Stimulated activated memory B cell treated with anti-CD40 and anti-IgM and Interleukin-4, amounts not matched to agents 10 μg/mL and 1 μg/mL and 100 μg/mL, for 72 hours (primary cell): ENCODE results near the gene ST8SIA5.
"Not testable (repeated sequence)": the region's sequence is repeated elsewhere in the genome, so short reads cannot be mapped to it uniquely, and the experiment has no call there.

Experiments
- ATAC-seq: fragments of 150-1000 bp; cut with Tn5 transposase; 2 replicates; pipeline ENCODE4 v1.10.0; 2021
- H3K27ac Mint-ChIP-seq: one replicate; pipeline ENCODE4 v1.8.0; 2022; ENCODE audit warnings: mild to moderate bottlenecking, mixed read lengths
- H3K27me3 Mint-ChIP-seq: one replicate; pipeline ENCODE4 v1.8.0; 2022; ENCODE audit warnings: mixed read lengths
- H3K36me3 Mint-ChIP-seq: one replicate; pipeline ENCODE4 v1.8.0; 2022; ENCODE audit warnings: mixed read lengths
- H3K4me1 Mint-ChIP-seq: one replicate; pipeline ENCODE4 v1.8.0; 2022; ENCODE audit warnings: mixed read lengths
- H3K4me3 Mint-ChIP-seq: one replicate; pipeline ENCODE4 v1.8.0; 2022; ENCODE audit warnings: mild to moderate bottlenecking, moderate library complexity, mixed read lengths
- H3K9me3 Mint-ChIP-seq: one replicate; pipeline ENCODE4 v1.8.0; 2022; ENCODE audit warnings: mixed read lengths

ST8SIA5 gene, protein sequence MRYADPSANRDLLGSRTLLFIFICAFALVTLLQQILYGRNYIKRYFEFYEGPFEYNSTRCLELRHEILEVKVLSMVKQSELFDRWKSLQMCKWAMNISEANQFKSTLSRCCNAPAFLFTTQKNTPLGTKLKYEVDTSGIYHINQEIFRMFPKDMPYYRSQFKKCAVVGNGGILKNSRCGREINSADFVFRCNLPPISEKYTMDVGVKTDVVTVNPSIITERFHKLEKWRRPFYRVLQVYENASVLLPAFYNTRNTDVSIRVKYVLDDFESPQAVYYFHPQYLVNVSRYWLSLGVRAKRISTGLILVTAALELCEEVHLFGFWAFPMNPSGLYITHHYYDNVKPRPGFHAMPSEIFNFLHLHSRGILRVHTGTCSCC

DNA sequence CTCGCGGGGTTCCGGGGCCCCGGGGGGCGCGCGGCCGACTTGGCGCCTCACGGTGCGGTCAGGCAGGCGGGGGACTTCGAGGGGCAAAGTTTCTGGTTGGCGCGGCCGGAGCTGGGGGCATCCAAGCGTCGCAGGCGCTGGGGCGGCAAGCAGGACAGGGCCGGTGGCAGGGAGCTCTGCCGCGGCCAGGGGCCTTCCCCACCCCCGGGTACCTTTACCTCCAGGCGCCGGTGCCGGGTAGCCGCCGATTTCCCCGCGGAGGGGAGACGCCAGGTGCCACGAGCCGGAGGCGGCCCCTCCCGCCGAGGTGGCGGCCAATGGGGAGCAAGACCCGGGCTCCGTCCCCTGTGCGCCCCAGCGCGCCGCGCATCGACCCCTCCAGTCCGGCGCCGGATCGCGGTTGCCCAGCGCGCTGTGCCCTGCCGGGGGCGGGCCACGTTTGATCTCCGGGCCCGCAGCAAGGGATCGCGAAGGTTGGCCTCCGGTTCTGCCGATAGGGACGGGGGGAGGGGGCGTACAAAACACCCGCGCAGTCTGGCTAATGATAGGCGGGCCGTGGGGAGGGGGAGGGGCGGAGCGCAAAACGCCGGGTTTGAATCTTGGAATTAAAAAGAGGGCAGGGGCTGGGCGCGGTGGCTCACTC is at the start of gene ST8SIA5:
TSS of gene ST8SIA5 (minus strand) at position 495 of the 643 bp plus-strand sequence. CDS start 545 bp downstream, outside the sequence.
- peak; percentile 20 for ATAC-seq
- Mint-ChIP-seq H3K4me3 (peak within 1 kb of the TSS; percentile 66), H3K36me3 (no peaks in the 10 kb centered on the region), H3K4me1 (peaks cover 31% of the 10 kb centered on the region), H3K27ac (no peak within 1 kb of the TSS), H3K27me3 (peaks cover 70% of the 10 kb centered on the region), H3K9me3 (no peaks in the 10 kb centered on the region)

GRCh38 chr18:46795945-46796344 is 39.1 kb upstream of the ST8SIA5 start:
- H3K36me3 Mint-ChIP-seq, H3K9me3 Mint-ChIP-seq, H3K4me1 Mint-ChIP-seq, H3K4me3 Mint-ChIP-seq, H3K27me3 Mint-ChIP-seq, H3K27ac Mint-ChIP-seq, ATAC-seq: not testable (repeated sequence)

DNA sequence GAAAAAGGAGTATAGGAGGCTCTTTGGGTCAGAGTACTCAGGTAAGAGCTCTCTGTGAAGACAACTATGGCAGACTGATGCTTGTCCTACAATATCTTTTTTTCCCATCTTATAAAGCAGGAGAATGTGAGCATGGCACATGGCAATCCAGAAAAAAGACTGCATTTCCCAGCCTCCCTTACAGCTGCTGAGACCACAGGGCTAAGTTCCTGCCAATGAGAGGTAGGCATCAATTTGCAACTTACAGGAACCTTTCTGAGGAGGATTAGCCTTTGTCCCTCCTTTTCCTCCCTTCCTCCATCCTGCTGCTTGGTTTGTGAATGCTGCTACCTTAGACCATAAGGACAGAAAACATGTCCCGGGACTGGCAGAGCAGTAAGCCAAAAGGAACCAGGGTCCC is 37.8 kb upstream of the ST8SIA5 start:
- Mint-ChIP-seq H3K4me3 (no peak overlapping the region), H3K27me3 (no peaks in the 10 kb centered on the region), H3K36me3 (peaks cover 10% of the 10 kb centered on the region), H3K9me3 (peaks cover 5% of the 10 kb centered on the region), H3K4me1 (no peaks in the 10 kb centered on the region), H3K27ac (no peak overlapping the region)
- no peak for ATAC-seq

DNA sequence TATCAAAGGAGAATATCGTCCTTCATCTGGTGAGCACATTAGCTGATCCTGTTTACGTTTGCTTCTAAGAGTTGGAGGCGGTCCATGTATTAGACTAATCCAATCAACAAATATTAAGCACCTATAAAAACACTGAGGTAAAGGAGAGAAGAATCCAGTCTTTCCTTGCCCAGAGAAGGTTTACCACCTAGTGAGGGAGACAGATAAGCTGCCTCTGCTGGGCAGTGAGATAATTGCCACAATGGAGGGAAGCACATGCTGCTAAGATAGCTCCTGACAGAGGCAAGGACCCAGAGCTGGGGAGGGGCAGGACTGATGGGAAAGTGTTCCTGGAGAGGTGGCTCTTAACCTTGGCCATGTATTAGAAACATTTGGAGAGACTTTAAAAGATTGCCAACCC is 36.7 kb upstream of the ST8SIA5 start:
- no peak overlapping the region for H3K4me3 Mint-ChIP-seq
- no peaks in the 10 kb centered on the region for H3K4me1 Mint-ChIP-seq
- no peaks in the 10 kb centered on the region for H3K27me3 Mint-ChIP-seq
- no peak overlapping the region for H3K27ac Mint-ChIP-seq
- peaks cover 5% of the 10 kb centered on the region for H3K9me3 Mint-ChIP-seq
- ATAC-seq: no peak
- H3K36me3 Mint-ChIP-seq: peaks cover 10% of the 10 kb centered on the region

DNA sequence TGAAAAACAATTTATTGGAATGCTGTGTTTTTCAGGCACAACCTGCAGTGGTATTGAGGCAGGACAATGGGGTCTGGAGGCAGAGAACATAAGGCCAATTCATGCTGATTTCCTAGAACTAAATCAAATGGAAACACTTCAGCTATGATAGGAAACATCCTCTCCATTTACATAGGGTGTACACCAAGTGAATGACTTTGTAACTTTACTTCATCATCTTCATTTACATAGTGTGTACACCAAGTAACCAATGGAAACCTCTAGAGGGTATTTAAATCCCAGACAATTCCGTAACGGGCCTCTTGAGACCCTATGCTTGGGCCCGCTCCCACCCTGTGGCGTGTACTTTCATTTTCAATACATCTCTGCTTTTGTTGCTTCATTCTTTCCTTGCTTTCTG is 32.2 kb upstream of the ST8SIA5 start:
- no peaks in the 10 kb centered on the region for H3K27me3 Mint-ChIP-seq
- H3K36me3 Mint-ChIP-seq: no peaks in the 10 kb centered on the region
- no peak overlapping the region for H3K4me3 Mint-ChIP-seq

GRCh38 chr18:46787674-46788073 is 30.8 kb upstream of the ST8SIA5 start:
- Mint-ChIP-seq H3K9me3 (peaks cover 13% of the 10 kb centered on the region), H3K4me1 (no peaks in the 10 kb centered on the region), H3K4me3 (no peak overlapping the region), H3K27ac (no peak overlapping the region), H3K27me3 (no peaks in the 10 kb centered on the region), H3K36me3 (no peaks in the 10 kb centered on the region)
- no peak for ATAC-seq

More for the DNA sequence above, 32.2 kb upstream of the ST8SIA5 start:
- peaks cover 13% of the 10 kb centered on the region for H3K9me3 Mint-ChIP-seq
- ATAC-seq: no peak
- no peaks in the 10 kb centered on the region for H3K4me1 Mint-ChIP-seq
- no peak overlapping the region for H3K27ac Mint-ChIP-seq

DNA sequence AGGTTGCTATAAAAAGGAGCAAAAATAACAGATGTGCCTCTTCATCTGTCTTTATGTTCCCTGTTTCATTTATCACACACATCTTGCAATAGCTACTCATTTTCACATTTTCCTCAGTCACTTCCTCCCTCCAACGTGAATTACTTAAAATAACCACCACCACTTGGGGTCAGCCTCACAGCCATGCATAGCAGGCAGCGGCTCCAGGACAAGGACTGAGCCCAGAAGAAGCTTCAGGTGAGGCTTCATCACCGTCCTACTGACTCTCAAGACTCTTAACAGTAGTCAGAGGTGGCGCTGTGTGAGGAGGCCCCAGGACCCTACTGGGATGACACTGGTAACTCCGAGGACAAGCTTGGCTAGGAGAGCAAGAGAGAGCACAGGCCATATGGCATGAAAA is 15.5 kb upstream of the ST8SIA5 start:
- H3K27ac Mint-ChIP-seq: no peak overlapping the region
- ATAC-seq: no peak
- H3K4me3 Mint-ChIP-seq: no peak overlapping the region
- H3K27me3 Mint-ChIP-seq: peaks cover 34% of the 10 kb centered on the region
- H3K9me3 Mint-ChIP-seq: no peaks in the 10 kb centered on the region
- no peaks in the 10 kb centered on the region for H3K4me1 Mint-ChIP-seq
- H3K36me3 Mint-ChIP-seq: no peaks in the 10 kb centered on the region

DNA sequence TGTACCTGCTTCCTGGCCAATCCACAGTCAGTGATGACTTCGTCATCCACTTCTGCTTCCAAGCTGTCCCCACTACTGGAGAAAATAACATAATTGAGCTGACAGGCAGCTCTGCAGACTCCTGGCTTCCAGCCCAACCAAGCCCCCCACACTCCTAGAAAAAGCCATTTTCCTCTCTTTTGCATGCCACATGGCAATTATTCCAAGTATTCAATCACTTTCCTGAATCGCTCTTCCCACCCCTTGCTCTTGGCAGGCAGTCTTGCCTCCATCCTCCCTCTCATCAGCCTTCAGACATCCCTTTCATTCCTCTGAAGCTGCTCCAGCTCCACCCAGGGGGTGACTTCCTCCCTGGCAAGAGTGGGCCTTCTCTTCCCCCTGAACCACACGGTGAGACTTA is 14.3 kb upstream of the ST8SIA5 start:
- ATAC-seq: no peak
- no peaks in the 10 kb centered on the region for H3K36me3 Mint-ChIP-seq
- no peaks in the 10 kb centered on the region for H3K4me1 Mint-ChIP-seq
- H3K27ac Mint-ChIP-seq: no peak overlapping the region
- H3K9me3 Mint-ChIP-seq: no peaks in the 10 kb centered on the region
- no peak overlapping the region for H3K4me3 Mint-ChIP-seq
- H3K27me3 Mint-ChIP-seq: peaks cover 45% of the 10 kb centered on the region

DNA sequence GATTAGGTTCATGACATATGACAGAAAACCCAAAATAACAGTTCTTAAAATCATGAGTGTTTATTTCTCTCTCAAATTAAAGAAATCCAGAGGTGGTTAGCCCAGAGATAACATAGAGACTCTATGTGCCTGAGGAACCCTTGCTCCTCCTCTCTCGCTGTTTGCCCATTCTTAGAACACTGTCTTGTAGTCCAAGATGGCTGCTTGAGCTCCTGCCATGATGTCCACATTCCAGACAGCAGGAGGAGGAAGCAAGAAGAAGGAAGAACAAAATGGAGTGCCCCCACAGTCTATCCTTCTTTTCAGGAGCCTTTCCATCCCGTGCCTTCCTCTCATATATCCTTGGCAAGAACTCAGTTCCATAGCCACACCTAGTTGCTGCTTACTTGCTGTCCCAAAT is 13.9 kb upstream of the ST8SIA5 start:
- peaks cover 45% of the 10 kb centered on the region for H3K27me3 Mint-ChIP-seq
- H3K27ac Mint-ChIP-seq: no peak overlapping the region
- H3K4me3 Mint-ChIP-seq: no peak overlapping the region
- H3K36me3 Mint-ChIP-seq: no peaks in the 10 kb centered on the region
- no peak for ATAC-seq
- no peaks in the 10 kb centered on the region for H3K4me1 Mint-ChIP-seq
- H3K9me3 Mint-ChIP-seq: no peaks in the 10 kb centered on the region

- H3K27me3 Mint-ChIP-seq: peaks cover 60% of the 10 kb centered on the region
- no peaks in the 10 kb centered on the region for H3K36me3 Mint-ChIP-seq
- H3K4me1 Mint-ChIP-seq: no peaks in the 10 kb centered on the region
- H3K27ac Mint-ChIP-seq: no peak overlapping the region
- ATAC-seq: peak; percentile 50
- no peak overlapping the region for H3K4me3 Mint-ChIP-seq
- H3K9me3 Mint-ChIP-seq: no peaks in the 10 kb centered on the region
Measured at GRCh38 chr18:46768166-46768921, 11.5 kb upstream of the ST8SIA5 start.

GRCh38 chr18:46767217-46767616 is 10.4 kb upstream of the ST8SIA5 start:
- Mint-ChIP-seq H3K36me3 (no peaks in the 10 kb centered on the region), H3K9me3 (no peaks in the 10 kb centered on the region), H3K27ac (no peak overlapping the region), H3K4me1 (no peaks in the 10 kb centered on the region), H3K27me3 (peaks cover 71% of the 10 kb centered on the region), H3K4me3 (no peak overlapping the region)
- ATAC-seq: no peak

DNA sequence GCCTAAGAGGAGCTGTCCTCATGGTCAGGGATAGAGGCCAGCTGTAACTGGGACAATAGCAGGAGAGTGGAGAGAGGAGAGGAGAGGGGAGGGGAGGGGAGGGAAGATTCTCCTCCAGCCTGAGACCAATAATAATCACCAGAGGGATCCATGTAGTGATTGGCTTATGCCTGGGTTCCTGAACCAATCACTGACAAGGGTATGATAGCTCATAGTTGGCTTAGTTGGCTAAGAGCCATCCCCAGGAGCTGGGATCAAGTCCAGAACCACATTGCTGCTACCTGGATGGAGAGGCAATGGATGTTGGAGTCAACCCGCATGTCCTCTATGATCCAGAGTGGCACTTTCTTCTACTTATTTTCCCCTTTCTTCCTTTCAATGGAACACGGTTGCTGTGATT is 7.7 kb upstream of the ST8SIA5 start:
- H3K4me3 Mint-ChIP-seq: no peak overlapping the region
- H3K27ac Mint-ChIP-seq: no peak overlapping the region
- H3K27me3 Mint-ChIP-seq: peaks cover 59% of the 10 kb centered on the region
- no peak for ATAC-seq
- H3K4me1 Mint-ChIP-seq: no peaks in the 10 kb centered on the region
- H3K9me3 Mint-ChIP-seq: no peaks in the 10 kb centered on the region
- H3K36me3 Mint-ChIP-seq: no peaks in the 10 kb centered on the region

DNA sequence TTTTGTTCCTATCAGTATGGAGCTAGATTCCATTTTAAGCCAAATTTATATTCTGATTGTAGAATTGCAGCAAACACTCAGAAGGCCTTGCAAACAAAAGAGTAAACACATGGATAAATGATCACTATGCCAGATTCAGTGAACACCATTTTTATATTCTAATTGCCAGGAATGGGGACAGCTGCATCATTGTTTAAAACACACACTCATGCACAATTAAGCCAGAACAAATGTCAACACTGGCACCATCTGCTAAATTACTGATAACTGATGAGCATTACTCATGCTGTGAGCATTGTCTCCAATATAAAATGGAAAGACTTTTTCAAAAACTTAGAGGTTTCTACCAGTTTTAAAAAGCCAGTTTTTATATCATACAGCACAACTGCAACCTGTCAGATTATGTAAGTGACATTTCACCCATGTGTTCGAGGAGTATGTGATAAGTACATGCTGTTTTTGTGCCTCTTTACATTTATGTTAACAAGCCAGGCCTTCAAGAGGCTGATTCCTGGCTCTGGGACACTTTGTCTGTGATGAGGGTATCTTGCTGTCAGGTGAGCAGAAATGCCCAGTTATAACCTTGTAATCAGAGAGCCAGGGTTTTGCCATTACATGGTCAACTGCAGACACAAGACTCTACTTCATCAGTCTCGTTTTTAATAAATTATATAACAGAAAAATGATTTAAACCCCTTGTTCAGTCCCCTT is 4.4 kb upstream of the ST8SIA5 start:
- H3K27me3 Mint-ChIP-seq: peaks cover 56% of the 10 kb centered on the region

DNA sequence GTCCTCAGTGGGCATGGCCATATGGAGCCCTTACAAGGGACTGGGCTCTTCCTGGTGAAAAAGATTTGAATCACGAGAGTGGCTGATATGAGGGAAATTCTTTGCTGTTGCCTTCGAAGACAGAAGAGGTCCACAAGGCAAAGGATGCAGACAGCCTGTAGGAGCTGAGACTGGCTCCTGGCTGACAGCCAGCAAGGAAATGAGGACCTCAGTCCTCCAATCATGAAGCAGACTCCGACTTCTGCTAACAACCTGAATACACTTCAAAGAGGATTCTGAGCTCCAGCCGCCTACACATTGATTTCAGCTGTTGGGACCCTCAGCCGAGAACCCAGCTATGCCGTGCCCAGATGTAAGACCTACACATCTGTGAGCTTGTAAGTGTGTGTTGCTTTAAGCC is 3.0 kb upstream of the ST8SIA5 start:
- Mint-ChIP-seq H3K27me3 (peaks cover 69% of the 10 kb centered on the region), H3K36me3 (no peaks in the 10 kb centered on the region), H3K4me3 (no peak overlapping the region), H3K9me3 (no peaks in the 10 kb centered on the region), H3K27ac (no peak overlapping the region), H3K4me1 (peaks cover 22% of the 10 kb centered on the region)
- no peak for ATAC-seq

More for the DNA sequence above, 4.4 kb upstream of the ST8SIA5 start:
- no peak overlapping the region for H3K27ac Mint-ChIP-seq
- H3K9me3 Mint-ChIP-seq: no peaks in the 10 kb centered on the region
- peaks cover 11% of the 10 kb centered on the region for H3K4me1 Mint-ChIP-seq
- no peak for ATAC-seq
- no peaks in the 10 kb centered on the region for H3K36me3 Mint-ChIP-seq
- H3K4me3 Mint-ChIP-seq: no peak overlapping the region

DNA sequence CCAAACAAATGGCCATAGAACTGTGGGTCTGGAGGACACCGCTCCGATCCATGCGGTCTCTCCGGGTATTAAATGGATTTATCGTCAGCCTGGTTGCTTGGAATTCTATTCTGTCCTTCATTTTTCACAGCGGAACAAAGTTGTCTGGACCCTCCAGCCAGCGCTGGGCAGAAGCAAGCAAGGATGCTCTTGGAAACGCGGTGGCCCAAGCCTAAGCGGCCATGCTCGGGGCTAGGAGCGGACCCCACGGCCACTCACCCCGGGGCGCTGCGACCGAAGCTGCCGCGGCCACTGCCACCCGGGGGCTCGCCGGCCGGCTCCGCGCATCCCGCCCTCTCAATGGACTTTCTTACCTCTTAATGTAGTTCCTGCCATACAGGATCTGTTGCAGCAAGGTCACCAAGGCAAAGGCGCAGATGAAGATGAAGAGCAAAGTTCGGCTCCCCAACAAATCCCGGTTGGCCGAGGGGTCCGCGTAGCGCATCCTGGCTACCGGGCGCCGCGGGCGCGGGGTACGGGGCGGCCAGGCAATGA is 761 bp downstream of the ST8SIA5 start:
- H3K27me3 Mint-ChIP-seq: peaks cover 71% of the 10 kb centered on the region
- H3K36me3 Mint-ChIP-seq: no peaks in the 10 kb centered on the region
- H3K4me1 Mint-ChIP-seq: peaks cover 31% of the 10 kb centered on the region
- peak overlapping the region; percentile 60 for H3K4me3 Mint-ChIP-seq
- H3K9me3 Mint-ChIP-seq: no peaks in the 10 kb centered on the region
- no peak for ATAC-seq
- H3K27ac Mint-ChIP-seq: no peak overlapping the region
